H9 (cell line): Measurements from ENCODE around the gene SELENOS. TPM values are rescaled to one million over a fixed set of nuclear protein-coding genes. Genes with fewer than 3 reads are reported as not detected.

ENCODE experiments used
- DNase-seq: peaks from one replicate; pipeline ENCODE4 v3.0.0-alpha.2; 2017
- H2AFZ ChIP-seq: one replicate; pipeline ENCODE4 v1.6.1; 2013; ENCODE audit warnings: mild to moderate bottlenecking, low read length, control low read depth, moderate library complexity
- H2AK5ac ChIP-seq: 2 replicates; pipeline ENCODE4 v1.6.1; 2013; ENCODE audit warnings: low read length, control low read depth, mixed read lengths; ENCODE audit not compliant: insufficient read length
- H2BK120ac ChIP-seq: one replicate; pipeline ENCODE4 v1.6.1; 2013; ENCODE audit warnings: low read depth, mild to moderate bottlenecking, low read length, control low read depth, inconsistent platforms; ENCODE audit not compliant: poor library complexity, severe bottlenecking
- H2BK12ac ChIP-seq: 2 replicates; pipeline ENCODE4 v1.6.1; 2013; ENCODE audit warnings: low read length, control low read depth, mixed read lengths, low read depth; ENCODE audit not compliant: insufficient read length
- H2BK15ac ChIP-seq: 2 replicates; pipeline ENCODE4 v1.6.1; 2013; ENCODE audit warnings: low read depth, low read length, control low read depth
- H2BK20ac ChIP-seq: one replicate; pipeline ENCODE4 v1.6.1; 2013; ENCODE audit warnings: low read depth, mild to moderate bottlenecking, low read length, control low read depth, inconsistent platforms; ENCODE audit not compliant: poor library complexity, severe bottlenecking
- H2BK5ac ChIP-seq: 2 replicates; pipeline ENCODE4 v1.6.1; 2013; ENCODE audit warnings: low read length, control low read depth, mixed read lengths; ENCODE audit not compliant: insufficient read length
- H3K14ac ChIP-seq: 2 replicates; pipeline ENCODE4 v1.6.1; 2013; ENCODE audit warnings: low read length, control low read depth; ENCODE audit not compliant: insufficient read depth
- H3K18ac ChIP-seq: 2 replicates; pipeline ENCODE4 v1.6.1; 2013; ENCODE audit warnings: low read depth, mild to moderate bottlenecking, mixed read lengths, low read length, control low read depth; ENCODE audit not compliant: insufficient read length
- H3K23ac ChIP-seq: 2 replicates; pipeline ENCODE4 v1.6.1; 2013; ENCODE audit warnings: low read length, control low read depth, mixed read lengths, low read depth; ENCODE audit not compliant: insufficient read length
- H3K23me2 ChIP-seq: 2 replicates; pipeline ENCODE4 v1.6.1; 2013; ENCODE audit warnings: low read depth, mild to moderate bottlenecking, mixed read lengths, low read length, control low read depth; ENCODE audit not compliant: insufficient read length, poor library complexity, severe bottlenecking
- H3K27ac ChIP-seq: 2 replicates; pipeline ENCODE4 v1.5.1; 2013; ENCODE audit warnings: low read length, control low read depth, mixed read lengths, low read depth; ENCODE audit not compliant: insufficient read length
- H3K27me3 ChIP-seq: 2 replicates; pipeline ENCODE4 v1.6.1; 2013; ENCODE audit warnings: low read length, control low read depth, inconsistent platforms; ENCODE audit not compliant: insufficient read depth
- H3K4ac ChIP-seq: 2 replicates; pipeline ENCODE4 v1.6.1; 2013; ENCODE audit warnings: low read depth, mild to moderate bottlenecking, control low read depth, inconsistent platforms, low read length, moderate library complexity
- H3K4me1 ChIP-seq: 2 replicates; pipeline ENCODE4 v1.6.1; 2013; ENCODE audit warnings: low read length, control low read depth, inconsistent platforms; ENCODE audit not compliant: insufficient read depth
- H3K4me2 ChIP-seq: 2 replicates; pipeline ENCODE4 v1.6.1; 2013; ENCODE audit warnings: low read length, control low read depth, mixed read lengths; ENCODE audit not compliant: insufficient read length, insufficient read depth
- H3K56ac ChIP-seq: 2 replicates; pipeline ENCODE4 v1.6.1; 2013; ENCODE audit warnings: low read depth, mild to moderate bottlenecking, mixed read lengths, low read length, control low read depth; ENCODE audit not compliant: insufficient read length
- H3K79me1 ChIP-seq: 2 replicates; pipeline ENCODE4 v1.6.1; 2013; ENCODE audit warnings: low read depth, mild to moderate bottlenecking, moderate library complexity, low read length, control low read depth, inconsistent platforms; ENCODE audit not compliant: insufficient read depth, poor library complexity, severe bottlenecking
- H3K79me2 ChIP-seq: 2 replicates; pipeline ENCODE4 v1.6.1; 2013; ENCODE audit warnings: low read length, control low read depth, inconsistent platforms; ENCODE audit not compliant: insufficient read depth
- H3K9ac ChIP-seq: 2 replicates; pipeline ENCODE4 v1.6.1; 2013; ENCODE audit warnings: low read length, control low read depth, mixed read lengths; ENCODE audit not compliant: insufficient read length; ENCODE audit errors: extremely low read depth
- H3K9me3 ChIP-seq: one replicate; pipeline ENCODE4 v1.6.1; 2013; ENCODE audit warnings: low read depth, low read length, inconsistent platforms; ENCODE audit not compliant: control insufficient read depth
- H3T11ph ChIP-seq: one replicate; pipeline ENCODE4 v1.6.1; 2013; ENCODE audit warnings: mild to moderate bottlenecking, low read length, control low read depth, inconsistent platforms
- H4K20me1 ChIP-seq: one replicate; pipeline ENCODE4 v1.6.1; 2013; ENCODE audit not compliant: control insufficient read depth, insufficient read length, insufficient read depth
- H4K5ac ChIP-seq: 2 replicates; pipeline ENCODE4 v1.6.1; 2013; ENCODE audit warnings: low read depth, mild to moderate bottlenecking, mixed read lengths, low read length, control low read depth; ENCODE audit not compliant: insufficient read length
- H4K8ac ChIP-seq: replicated peaks from 2 replicates; pipeline ENCODE4 v1.6.1; 2013; ENCODE audit warnings: low read length, control low read depth, mixed read lengths, low read depth; ENCODE audit not compliant: insufficient read length
- H4K91ac ChIP-seq: 2 replicates; pipeline ENCODE4 v1.6.1; 2013; ENCODE audit warnings: low read depth, mild to moderate bottlenecking, moderate library complexity, mixed read lengths, low read length, control low read depth; ENCODE audit not compliant: insufficient read length
- H3K27ac Mint-ChIP-seq, 3 experiments: 2 replicates in 2 of 3; 3 replicates in 1 of 3; pipeline ENCODE4 v1.8.0; 2020 to 2021; ENCODE audit warnings: mixed read lengths in 3 of 3, mild to moderate bottlenecking in 1 of 3, moderate library complexity in 1 of 3
- H3K27me3 Mint-ChIP-seq: 2 replicates; pipeline ENCODE4 v1.8.0; 2021; ENCODE audit warnings: low read depth, mild to moderate bottlenecking, moderate library complexity, mixed read lengths
- H3K36me3 Mint-ChIP-seq, 3 experiments: 2 replicates in 2 of 3; 3 replicates in 1 of 3; pipeline ENCODE4 v1.8.0; 2020 to 2021; ENCODE audit warnings: low read depth in 3 of 3, mixed read lengths in 3 of 3; ENCODE audit not compliant: insufficient read depth in 1 of 3
- H3K4me1 Mint-ChIP-seq, 2 experiments: 2 replicates each; pipeline ENCODE4 v1.8.0; 2020; ENCODE audit warnings: mixed read lengths in 2 of 2
- H3K4me3 Mint-ChIP-seq, 2 experiments: 2 replicates in 1 of 2; 3 replicates in 1 of 2; pipeline ENCODE4 v1.8.0; 2020 to 2021; ENCODE audit warnings: mild to moderate bottlenecking in 2 of 2, mixed read lengths in 2 of 2, moderate library complexity in 1 of 2
- H3K9me3 Mint-ChIP-seq, 2 experiments: 2 replicates in 1 of 2; 3 replicates in 1 of 2; pipeline ENCODE4 v1.8.0; 2020; ENCODE audit warnings: mild to moderate bottlenecking in 2 of 2, mixed read lengths in 2 of 2, moderate library complexity in 1 of 2
- CTCF ChIP-seq: fragments of 200-600 bp; sonication (generic); conservative IDR thresholded peaks from 3 replicates; pipeline ENCODE4 v1.8.0; 2021; ENCODE audit warnings: antibody characterized with exemption, mild to moderate bottlenecking
- WGBS: extraction: QIAGEN DNeasy Blood & Tissue Kit; methylation state at CpG from one replicate; pipeline ENCODE4 v1.1.7; 2013; ENCODE audit warnings: missing lambda C conversion rate, low lambda C conversion rate, mixed read lengths; ENCODE audit not compliant: insufficient read length; ENCODE audit errors: extremely low coverage; 5-methylcytosine and 5-hydroxymethylcytosine counted together
- total RNA-seq: library from RNA; stranded (reverse); gene quantifications from 2 replicates; pipeline ENCODE4 v1.2.1, GENCODE V29; 2021

Gene SELENOS
- total RNA-seq, 1 experiment from 2014 or later: 57.7 TPM

- no peaks in the 10 kb centered on the region for H3K36me3 Mint-ChIP-seq
- Histone ChIP-seq H3K9ac (no peak overlapping the region), H3K4me1 (no peaks in the 10 kb centered on the region), H3K27ac (no peak overlapping the region), H3K4ac (no peak overlapping the region), H2BK12ac (no peak overlapping the region), H4K20me1 (no peaks in the 10 kb centered on the region), H3K23ac (no peak overlapping the region), H3K79me1 (no peaks in the 10 kb centered on the region), H3K27me3 (no peaks in the 10 kb centered on the region), H2BK120ac (no peak overlapping the region), H2AK5ac (no peak overlapping the region), H3K9me3 (no peaks in the 10 kb centered on the region), H2AFZ (no peak overlapping the region), H3K4me2 (no peak overlapping the region), H4K91ac (no peak overlapping the region), H2BK20ac (no peak overlapping the region), H3K79me2 (no peaks in the 10 kb centered on the region), H3T11ph (no peak overlapping the region), H3K23me2 (no peaks in the 10 kb centered on the region), H4K5ac (no peak overlapping the region), H3K56ac (no peak overlapping the region), H2BK15ac (no peak overlapping the region), H2BK5ac (no peak overlapping the region), H3K18ac (no peak overlapping the region), H3K14ac (no peak overlapping the region), H4K8ac (no peak overlapping the region)
- H3K4me3 Mint-ChIP-seq: no peak overlapping the region
- no CpG with 5 or more reads among the region's 7 CpGs for whole genome bisulfite sequencing
- no peaks in the 10 kb centered on the region; the same call in 1 of the 2 replicates for H3K27me3 Mint-ChIP-seq
- no peak for TF ChIP-seq CTCF
- H3K27ac Mint-ChIP-seq: no peak overlapping the region
- H3K4me1 Mint-ChIP-seq: peaks cover 0 to 4% of the 10 kb centered on the region in 2 experiments; a peak in 1 of 4 replicates
- no peaks in the 10 kb centered on the region; a peak in 1 of 5 replicates for H3K9me3 Mint-ChIP-seq
- DNase-seq: no peak
Observed at GRCh38 chr15:101310508-101310907, 33.2 kb upstream of the SELENOS start.
